H1 (cell line): ENCODE results near the gene GGCX. TPM values are rescaled to one million over a fixed set of nuclear protein-coding genes. Genes with fewer than 3 reads are reported as not detected.

Source experiments
- CTCF ChIA-PET: fragments of 300-600 bp; sonication (Branson Sonifier 250); formaldehyde crosslinking; loops from one replicate; lab custom pipeline; 2021; ENCODE audit not compliant: partially characterized antibody; lab: Charles Lee
- POLR2A ChIA-PET: fragments of 300-600 bp; sonication (Branson Sonifier 250); formaldehyde crosslinking; loops from one replicate; lab custom pipeline; 2021; ENCODE audit warnings: inconsistent platforms; ENCODE audit not compliant: partially characterized antibody; lab: Charles Lee
- DNase-seq, 2 experiments: peaks; one replicate each; pipeline versions ENCODE4 v3.0.0 to v3.0.0-alpha.2; 2010 to 2022; ENCODE audit warnings: low spot score in 2 of 2, low read depth in 1 of 2, mixed read lengths in 1 of 2
- FAIRE-seq: peaks from 2 replicates; lab custom pipeline; 2011; peaks lifted over from hg19 to GRCh38; lab: Jason Lieb, UNC
- H2AFZ ChIP-seq: 2 replicates; pipeline ENCODE4 v1.8.1; 2012; ENCODE audit warnings: low read length, inconsistent platforms
- H2AK5ac ChIP-seq: 2 replicates; pipeline ENCODE4 v1.6.1; 2013; ENCODE audit warnings: low read depth, low read length
- H2BK120ac ChIP-seq: replicated peaks from 2 replicates; pipeline ENCODE3; 2013; ENCODE audit warnings: low read depth, low read length, inconsistent platforms
- H2BK12ac ChIP-seq: 2 replicates; pipeline ENCODE4 v1.6.1; 2013; ENCODE audit warnings: low read depth, low read length
- H2BK15ac ChIP-seq: 2 replicates; pipeline ENCODE4 v1.6.1; 2013; ENCODE audit warnings: low read length
- H2BK20ac ChIP-seq: 2 replicates; pipeline ENCODE4 v1.6.1; 2013; ENCODE audit warnings: low read length
- H2BK5ac ChIP-seq: 2 replicates; pipeline ENCODE4 v1.6.1; 2013; ENCODE audit warnings: low read depth, low read length
- H3K14ac ChIP-seq: 2 replicates; pipeline ENCODE4 v1.6.1; 2013; ENCODE audit warnings: inconsistent platforms; ENCODE audit not compliant: insufficient read length
- H3K18ac ChIP-seq: 2 replicates; pipeline ENCODE4 v1.6.1; 2013; ENCODE audit warnings: low read length; ENCODE audit errors: extremely low read depth
- H3K23ac ChIP-seq: 2 replicates; pipeline ENCODE4 v1.6.1; 2013; ENCODE audit warnings: inconsistent platforms; ENCODE audit not compliant: insufficient read length
- H3K23me2 ChIP-seq: 2 replicates; pipeline ENCODE4 v1.6.1; 2013; ENCODE audit warnings: low read depth, low read length
- H3K27ac ChIP-seq: 2 replicates; pipeline ENCODE4 v1.6.1; 2011; ENCODE audit warnings: low read depth, low read length, inconsistent platforms
- H3K27me3 ChIP-seq, 4 experiments: replicated peaks in 1 of 4; 1 replicate in 1 of 4; 2 replicates in 3 of 4; pipeline versions ENCODE4 v1.6.1 to v1.8.1; 2011 to 2013; ENCODE audit warnings: low read length in 3 of 4, mild to moderate bottlenecking in 3 of 4, inconsistent platforms in 2 of 4, mixed read lengths in 2 of 4, moderate library complexity in 1 of 4; ENCODE audit not compliant: control insufficient read depth in 3 of 4, insufficient read depth in 3 of 4; ENCODE audit errors: extremely low read depth in 1 of 4
- H3K36me3 ChIP-seq, 4 experiments: 2 replicates each; pipeline versions ENCODE4 v1.6.1 to v1.8.1; 2011 to 2013; ENCODE audit warnings: mild to moderate bottlenecking in 4 of 4, low read length in 3 of 4, moderate library complexity in 2 of 4, control low read depth in 1 of 4, inconsistent platforms in 1 of 4; ENCODE audit not compliant: insufficient read depth in 4 of 4, control insufficient read depth in 2 of 4
- H3K4ac ChIP-seq: replicated peaks from 2 replicates; pipeline ENCODE3; 2013; ENCODE audit warnings: low read length, low read depth, mixed read lengths, inconsistent platforms; ENCODE audit not compliant: insufficient read length
- H3K4me1 ChIP-seq, 4 experiments: replicated peaks in 1 of 4; 1 replicate in 1 of 4; 2 replicates in 3 of 4; pipeline versions ENCODE4 v1.6.1 to v1.8.1; 2011 to 2013; ENCODE audit warnings: low read length in 3 of 4, inconsistent platforms in 2 of 4, mixed read lengths in 1 of 4; ENCODE audit not compliant: insufficient read depth in 4 of 4, control insufficient read depth in 3 of 4
- H3K4me2 ChIP-seq, 2 experiments: 2 replicates each; pipeline versions ENCODE4 v1.6.1 to v1.8.1; 2011 to 2013; ENCODE audit warnings: low read depth in 2 of 2, low read length in 2 of 2, control low read depth in 1 of 2, inconsistent platforms in 1 of 2, mild to moderate bottlenecking in 1 of 2; ENCODE audit not compliant: insufficient read depth in 1 of 2
- H3K4me3 ChIP-seq, 4 experiments: fragments of 200-600, 300-600 bp in 1 of 4; sonication (generic), shearing (Covaris generic), sonication (Bioruptor Twin) in 1 of 4; 2 replicates each; pipeline versions ENCODE4 v1.5.1 to v1.8.1; 2011 to 2016; ENCODE audit warnings: low read length in 4 of 4, low read depth in 3 of 4, control low read depth in 2 of 4, inconsistent platforms in 2 of 4, mild to moderate bottlenecking in 2 of 4, mixed read lengths in 1 of 4, moderate library complexity in 1 of 4; ENCODE audit not compliant: insufficient read depth in 2 of 4; ENCODE audit errors: extremely low read depth in 1 of 4
- H3K56ac ChIP-seq: replicated peaks from 2 replicates; pipeline ENCODE3; 2013; ENCODE audit warnings: low read depth, mild to moderate bottlenecking, mixed read lengths, low read length, inconsistent platforms; ENCODE audit not compliant: insufficient read length
- H3K79me1 ChIP-seq: 2 replicates; pipeline ENCODE4 v1.6.1; 2013; ENCODE audit warnings: low read depth, low read length, control low read depth
- H3K79me2 ChIP-seq, 2 experiments: 2 replicates each; pipeline versions ENCODE4 v1.6.1 to v1.8.1; 2012 to 2013; ENCODE audit warnings: low read length in 2 of 2, mild to moderate bottlenecking in 2 of 2, inconsistent platforms in 1 of 2; ENCODE audit not compliant: insufficient read depth in 2 of 2, control insufficient read depth in 1 of 2
- H3K9ac ChIP-seq, 4 experiments: replicated peaks in 1 of 4; 1 replicate in 1 of 4; 2 replicates in 3 of 4; pipeline versions ENCODE4 v1.6.1 to v1.8.1; 2011 to 2013; ENCODE audit warnings: low read depth in 3 of 4, low read length in 3 of 4, control low read depth in 2 of 4, mild to moderate bottlenecking in 2 of 4, moderate library complexity in 2 of 4, inconsistent platforms in 1 of 4; ENCODE audit errors: extremely low read depth in 1 of 4
- H3K9me3 ChIP-seq, 2 experiments: 2 replicates each; pipeline versions ENCODE4 v1.6.1 to v1.8.1; 2012 to 2013; ENCODE audit warnings: mild to moderate bottlenecking in 2 of 2, moderate library complexity in 2 of 2, control low read depth in 1 of 2, inconsistent platforms in 1 of 2, low read depth in 1 of 2, low read length in 1 of 2, mixed read lengths in 1 of 2; ENCODE audit not compliant: insufficient read depth in 2 of 2
- H4K20me1 ChIP-seq, 2 experiments: replicated peaks in 1 of 2; 2 replicates each; pipeline versions ENCODE3 to v1.8.1; 2011 to 2013; ENCODE audit warnings: inconsistent platforms in 2 of 2, low read length in 2 of 2, mild to moderate bottlenecking in 1 of 2; ENCODE audit not compliant: insufficient read depth in 2 of 2, control insufficient read depth in 1 of 2
- H4K5ac ChIP-seq: 2 replicates; pipeline ENCODE4 v1.6.1; 2013; ENCODE audit warnings: low read length, low read depth, mixed read lengths, inconsistent platforms; ENCODE audit not compliant: insufficient read length
- H4K8ac ChIP-seq: 2 replicates; pipeline ENCODE4 v1.8.0; 2013; ENCODE audit warnings: mild to moderate bottlenecking, moderate library complexity, low read length, inconsistent platforms; ENCODE audit not compliant: insufficient read depth; ENCODE audit errors: extremely low read depth
- H4K91ac ChIP-seq: replicated peaks from 2 replicates; pipeline ENCODE3; 2013; ENCODE audit warnings: low read length, mixed read lengths, inconsistent platforms; ENCODE audit not compliant: insufficient read length
- ASH2L ChIP-seq: fragments of 200-600, 300-600 bp; sonication (generic); IDR thresholded peaks from one replicate; pipeline ENCODE4 v1.7.1; 2017; ENCODE audit warnings: low read length
- CREB1 ChIP-seq: IDR thresholded peaks from 2 replicates; pipeline ENCODE4 v1.6.1; 2012; ENCODE audit warnings: inconsistent platforms
- RAD21 ChIP-seq, 2 experiments: IDR thresholded peaks in 1 of 2; conservative IDR thresholded peaks in 1 of 2; 2 replicates each; pipeline ENCODE4 v1.6.1; 2011; ENCODE audit warnings: low read depth in 2 of 2, low read length in 2 of 2, improper control_type of control experiment in 1 of 2, inconsistent platforms in 1 of 2, mild to moderate bottlenecking in 1 of 2, moderate library complexity in 1 of 2
- SIX5 ChIP-seq: IDR thresholded peaks from 2 replicates; pipeline ENCODE4 v1.6.1; 2011; ENCODE audit warnings: mild to moderate bottlenecking, low read depth, low read length
- TAF7 ChIP-seq: optimal IDR thresholded peaks from 2 replicates; pipeline ENCODE3; 2011; ENCODE audit warnings: low read depth, mild to moderate bottlenecking, inconsistent platforms, low read length, moderate library complexity, borderline replicate concordance
- WGBS, 2 experiments: shearing (Covaris generic) in 1 of 2; methylation state at CpG; one replicate each; pipeline versions ENCODE4 v1.1.6 to v1.1.7; 2013 to 2015; ENCODE audit warnings: low lambda C conversion rate in 2 of 2, mixed read lengths in 2 of 2, inconsistent platforms in 1 of 2, low coverage in 1 of 2, missing lambda C conversion rate in 1 of 2; ENCODE audit not compliant: insufficient replicate concordance in 2 of 2, insufficient coverage in 1 of 2, insufficient read length in 1 of 2; ENCODE audit errors: extremely low coverage in 1 of 2, missing lambda C conversion rate in 1 of 2; 5-methylcytosine and 5-hydroxymethylcytosine counted together
- polyA plus RNA-seq, 7 experiments: library from polyadenylated mRNA; depleted of rRNA in 3 of 7; stranded (reverse) in 5 of 7; unstranded in 2 of 7; fragments of >200 nt in 5 of 7; fragments of 200-250 nt in 2 of 7; gene quantifications; 1 replicate in 5 of 7; 2 replicates in 1 of 7; 4 replicates in 1 of 7; pipeline versions ENCODE4 v1.2.1 to v1.2.3, GENCODE V29; 2011 to 2013; ENCODE audit warnings: missing spikeins in 2 of 7, mixed read lengths in 2 of 7
- total RNA-seq: library from RNA; stranded (reverse); fragmentation: NEBNext Ultra II Directional; extraction: Animal tissue kit (Norgen Biotek cat#: 25700); gene quantifications from 2 replicates; pipeline ENCODE4 v1.2.1, GENCODE V29; 2021
- TF ChIP-seq, protein P1 (sequence below), 3 experiments: IDR thresholded peaks; 1 replicate in 2 of 3; 2 replicates in 1 of 3; pipeline versions ENCODE4 v1.5.1 to v1.6.1; 2011; ENCODE audit warnings: low read length in 3 of 3, mild to moderate bottlenecking in 3 of 3, inconsistent platforms in 2 of 3, low read depth in 1 of 3, moderate library complexity in 1 of 3; ENCODE audit not compliant: insufficient read depth in 1 of 3; ENCODE audit errors: control extremely low read depth in 1 of 3

The GGCX gene
- total and polyA plus RNA-seq, 2 of the 8 experiments (the other 6 are each of a cell fraction or from before 2014, with no cell fraction given): 29.4 to 33.8 TPM

DNA sequence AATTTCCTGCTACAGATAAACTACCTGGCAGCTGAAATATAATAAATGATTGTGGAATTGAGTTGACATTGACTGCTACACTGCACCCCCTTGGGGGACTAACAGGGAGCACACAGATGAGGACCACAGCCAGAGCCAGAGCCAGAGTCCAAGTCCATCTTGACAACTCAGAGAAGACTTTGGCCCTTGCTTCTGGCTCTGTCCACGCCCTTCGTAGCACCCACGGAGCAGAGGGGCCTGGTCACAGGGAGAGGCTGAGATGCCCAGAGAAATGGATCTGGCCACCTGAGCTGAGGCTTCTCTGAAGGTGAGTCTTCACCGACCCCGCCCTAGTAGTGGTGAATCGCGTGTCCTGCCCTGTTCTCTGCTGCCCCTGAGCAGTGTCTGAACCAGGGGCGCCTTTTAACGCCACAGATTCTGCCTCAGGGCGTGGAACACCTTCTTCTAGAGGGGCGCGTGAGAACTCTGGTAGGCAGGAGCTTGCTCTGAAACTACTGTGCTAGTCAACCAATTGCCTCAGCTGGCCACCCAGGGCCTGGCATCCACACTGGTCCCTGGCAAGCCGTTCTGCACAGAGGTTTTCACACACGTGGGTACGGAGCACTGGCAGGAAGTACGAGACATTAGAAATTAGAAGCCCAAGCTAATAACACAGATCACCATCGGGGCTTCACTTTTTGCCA lies 58.0 kb downstream of the GGCX start:
- Histone ChIP-seq H3K4ac (no peak overlapping the region), H2BK20ac (no peak overlapping the region), H2BK5ac (no peak overlapping the region; the same call in 1 of the 2 replicates), H4K91ac (no peak overlapping the region), H3K27ac (no peak overlapping the region), H3K4me3 (no peak overlapping the region), H2AFZ (no peak overlapping the region), H3K23ac (no peak overlapping the region), H2BK15ac (no peak overlapping the region), H3K9ac (no peak overlapping the region), H2AK5ac (no peak overlapping the region), H3K36me3 (no peaks in the 10 kb centered on the region), H3K9me3 (no peaks in the 10 kb centered on the region), H4K5ac (no peak overlapping the region), H3K56ac (no peak overlapping the region), H3K23me2 (no peaks in the 10 kb centered on the region), H3K79me2 (no peaks in the 10 kb centered on the region), H3K4me2 (no peak overlapping the region), H4K8ac (no peak overlapping the region), H4K20me1 (no peaks in the 10 kb centered on the region), H3K27me3 (no peaks in the 10 kb centered on the region), H3K14ac (no peak overlapping the region), H3K18ac (no peak overlapping the region), H2BK12ac (no peak overlapping the region), H3K79me1 (no peaks in the 10 kb centered on the region), H2BK120ac (no peak overlapping the region), H3K4me1 (no peaks in the 10 kb centered on the region; a peak in 2 of 7 replicates)
- ChIA-PET CTCF (interaction anchor here (0.8 to 3.2 kb wide), 8 partner anchors 31 to 436 kb away, joined by 3 to 15 read pairs (median 4); partner anchors contain the start of gene MAT2A), POLR2A (interaction anchor here (0.9 to 3.0 kb wide), 6 partner anchors 10 to 84 kb away, joined by 3 to 11 read pairs (median 4); partner anchors contain the start of gene MAT2A)
- DNase-seq (no peak), FAIRE-seq (no peak)
- 88% methylated on average over 17 of the region's 17 CpGs; no CpG with 5 or more reads in 1 of the 2 experiments for WGBS, 2 experiments
- no peak for TF ChIP-seq CREB1
- TF ChIP-seq RAD21 (IDR thresholded peaks at IDR 0.05 in 1 of 2, conservative IDR thresholded peaks at IDR 0.05 in 1 of 2; ENCODE audit: low read depth in 2 of 2, low read length in 2 of 2): peak in 1 of 2 experiments; percentile 17; a peak in 2 of 4 replicates
- TF ChIP-seq TAF7: no peak
- TF ChIP-seq SIX5: no peak
- TF ChIP-seq, protein P1, sequence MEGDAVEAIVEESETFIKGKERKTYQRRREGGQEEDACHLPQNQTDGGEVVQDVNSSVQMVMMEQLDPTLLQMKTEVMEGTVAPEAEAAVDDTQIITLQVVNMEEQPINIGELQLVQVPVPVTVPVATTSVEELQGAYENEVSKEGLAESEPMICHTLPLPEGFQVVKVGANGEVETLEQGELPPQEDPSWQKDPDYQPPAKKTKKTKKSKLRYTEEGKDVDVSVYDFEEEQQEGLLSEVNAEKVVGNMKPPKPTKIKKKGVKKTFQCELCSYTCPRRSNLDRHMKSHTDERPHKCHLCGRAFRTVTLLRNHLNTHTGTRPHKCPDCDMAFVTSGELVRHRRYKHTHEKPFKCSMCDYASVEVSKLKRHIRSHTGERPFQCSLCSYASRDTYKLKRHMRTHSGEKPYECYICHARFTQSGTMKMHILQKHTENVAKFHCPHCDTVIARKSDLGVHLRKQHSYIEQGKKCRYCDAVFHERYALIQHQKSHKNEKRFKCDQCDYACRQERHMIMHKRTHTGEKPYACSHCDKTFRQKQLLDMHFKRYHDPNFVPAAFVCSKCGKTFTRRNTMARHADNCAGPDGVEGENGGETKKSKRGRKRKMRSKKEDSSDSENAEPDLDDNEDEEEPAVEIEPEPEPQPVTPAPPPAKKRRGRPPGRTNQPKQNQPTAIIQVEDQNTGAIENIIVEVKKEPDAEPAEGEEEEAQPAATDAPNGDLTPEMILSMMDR (IDR thresholded peaks at IDR 0.05; ENCODE audit: control extremely low read depth in 1 of 3, insufficient read depth in 1 of 3, low read depth in 1 of 3, low read length in 3 of 3): no peak
- TF ChIP-seq ASH2L: no peak
